Natural killer cell (primary cell): ENCODE results near the gene SDHAF2. TPM values are rescaled to one million over a fixed set of nuclear protein-coding genes. Genes with fewer than 3 reads are reported as not detected.
"Not testable (repeated sequence)": the region's sequence is repeated elsewhere in the genome, so short reads cannot be mapped to it uniquely, and the experiment has no call there.

Experiments used
- ATAC-seq, 3 donors: fragments of 150-1000 bp in 2 of 3; fragments of 200-7000 bp in 1 of 3; cut with Tn5 transposase; 1 replicate in 1 of 3; 2 replicates in 2 of 3; pipeline ENCODE4 v1.10.0; 2021; ENCODE audit warnings: mild to moderate bottlenecking in 2 of 3, moderate library complexity in 2 of 3
- DNase-seq, 2 donors: peaks; one replicate each; pipeline versions ENCODE4 v3.0.0 to v3.0.0-alpha.2; 2013 to 2021; ENCODE audit warnings: mixed read lengths in 1 of 2
- H3K27ac ChIP-seq: one replicate; pipeline ENCODE4 v1.5.1; 2013; ENCODE audit warnings: mild to moderate bottlenecking, low read length
- H3K27me3 ChIP-seq: one replicate; pipeline ENCODE4 v1.6.1; 2013; ENCODE audit warnings: low read length; ENCODE audit not compliant: control insufficient read depth, insufficient read depth
- H3K36me3 ChIP-seq: one replicate; pipeline ENCODE4 v1.6.1; 2013; ENCODE audit warnings: low read length; ENCODE audit not compliant: control insufficient read depth, insufficient read depth
- H3K4me1 ChIP-seq: one replicate; pipeline ENCODE4 v1.6.1; 2013; ENCODE audit warnings: low read length; ENCODE audit not compliant: control insufficient read depth, insufficient read depth
- H3K4me3 ChIP-seq: one replicate; pipeline ENCODE4 v1.5.1; 2013; ENCODE audit warnings: low read length
- H3K9me3 ChIP-seq: one replicate; pipeline ENCODE4 v1.6.1; 2013; ENCODE audit warnings: low read length; ENCODE audit not compliant: control insufficient read depth, insufficient read depth
- H3K27ac Mint-ChIP-seq, 2 donors: one replicate each; pipeline ENCODE4 v1.8.0; 2022; ENCODE audit warnings: mild to moderate bottlenecking in 2 of 2, mixed read lengths in 2 of 2, moderate library complexity in 1 of 2
- H3K27me3 Mint-ChIP-seq, 2 donors: one replicate each; pipeline ENCODE4 v1.8.0; 2022; ENCODE audit warnings: low read depth in 2 of 2, mixed read lengths in 2 of 2
- H3K36me3 Mint-ChIP-seq: one replicate; pipeline ENCODE4 v1.8.0; 2022; ENCODE audit warnings: mixed read lengths
- H3K4me1 Mint-ChIP-seq, 2 donors: one replicate each; pipeline ENCODE4 v1.8.0; 2022; ENCODE audit warnings: mixed read lengths in 2 of 2
- H3K4me3 Mint-ChIP-seq: one replicate; pipeline ENCODE4 v1.8.0; 2022; ENCODE audit warnings: mild to moderate bottlenecking, moderate library complexity, mixed read lengths
- H3K9me3 Mint-ChIP-seq, 2 donors: one replicate each; pipeline ENCODE4 v1.8.0; 2022; ENCODE audit warnings: mixed read lengths in 2 of 2
- CTCF ChIP-seq: fragments of 200-600 bp; IDR thresholded peaks from one replicate; pipeline ENCODE4 v1.8.0; 2022; ENCODE audit warnings: antibody characterized with exemption
- WGBS: methylation state at CpG from one replicate; pipeline ENCODE4 v1.1.7; 2013; ENCODE audit warnings: missing lambda C conversion rate; ENCODE audit not compliant: insufficient coverage; 5-methylcytosine and 5-hydroxymethylcytosine counted together
- intact Hi-C: fragments of 100-400 bp; cut with micrococcal nuclease; formaldehyde crosslinking; loops from one replicate; pipeline ENCODE4 v1.14.2; 2022
- total RNA-seq, 4 donors: library from RNA; stranded (reverse); fragments of 120-200 nt in 1 of 4; gene quantifications; one replicate each; pipeline versions ENCODE4 v1.2.3 to v1.2.4, GENCODE V29; 2013 to 2022

The SDHAF2 gene
- total RNA-seq, 3 donors from 2014 or later (not counting 1 experiment from before 2014, with no cell fraction given): 40.2 to 50.4 (median 40.8) TPM

- Histone ChIP-seq H3K36me3 (peaks cover 7% of the 10 kb centered on the region), H3K27me3 (no peaks in the 10 kb centered on the region), H3K4me1 (peaks cover 8% of the 10 kb centered on the region), H3K27ac (no peak overlapping the region), H3K9me3 (no peaks in the 10 kb centered on the region), H3K4me3 (no peak overlapping the region)
- Mint-ChIP-seq H3K36me3 (no peaks in the 10 kb centered on the region), H3K27ac (no peak overlapping the region), H3K27me3 (peaks cover 0 to 3% of the 10 kb centered on the region in 2 donors), H3K4me3 (no peak overlapping the region), H3K9me3 (no peaks in the 10 kb centered on the region), H3K4me1 (peaks cover 0 to 6% of the 10 kb centered on the region in 2 donors)
- ATAC-seq (peak; percentile 41 to 73 (median 72)), DNase-seq (peak; percentile 52 to 72)
- 6% methylated on average over 18 of the region's 18 CpGs for WGBS
- TF ChIP-seq CTCF: peak; percentile 94
- intact Hi-C loops: loop anchor here (1.0 to 5.0 kb wide), 3 partner anchors 40 to 255 kb away; no protein-coding TSS in a partner anchor
These were observed 47.8 kb downstream of the SDHAF2 start for GRCh38 chr11:61477727-61478148.

- not testable (repeated sequence) for H3K9me3 Mint-ChIP-seq, H3K27me3 ChIP-seq, H3K27me3 Mint-ChIP-seq, H3K4me1 ChIP-seq, H3K27ac ChIP-seq, ATAC-seq, H3K9me3 ChIP-seq, H3K27ac Mint-ChIP-seq, H3K4me3 Mint-ChIP-seq, H3K36me3 ChIP-seq, H3K4me1 Mint-ChIP-seq, DNase-seq, H3K4me3 ChIP-seq, H3K36me3 Mint-ChIP-seq
- intact Hi-C loops: loop anchor here (5.0 kb wide), 1 partner anchor 253 kb away; no protein-coding TSS in a partner anchor
- 92% methylated on average over 8 of the region's 11 CpGs for WGBS
These were observed 49.6 kb downstream of the SDHAF2 start for GRCh38 chr11:61479360-61480058.

DNA sequence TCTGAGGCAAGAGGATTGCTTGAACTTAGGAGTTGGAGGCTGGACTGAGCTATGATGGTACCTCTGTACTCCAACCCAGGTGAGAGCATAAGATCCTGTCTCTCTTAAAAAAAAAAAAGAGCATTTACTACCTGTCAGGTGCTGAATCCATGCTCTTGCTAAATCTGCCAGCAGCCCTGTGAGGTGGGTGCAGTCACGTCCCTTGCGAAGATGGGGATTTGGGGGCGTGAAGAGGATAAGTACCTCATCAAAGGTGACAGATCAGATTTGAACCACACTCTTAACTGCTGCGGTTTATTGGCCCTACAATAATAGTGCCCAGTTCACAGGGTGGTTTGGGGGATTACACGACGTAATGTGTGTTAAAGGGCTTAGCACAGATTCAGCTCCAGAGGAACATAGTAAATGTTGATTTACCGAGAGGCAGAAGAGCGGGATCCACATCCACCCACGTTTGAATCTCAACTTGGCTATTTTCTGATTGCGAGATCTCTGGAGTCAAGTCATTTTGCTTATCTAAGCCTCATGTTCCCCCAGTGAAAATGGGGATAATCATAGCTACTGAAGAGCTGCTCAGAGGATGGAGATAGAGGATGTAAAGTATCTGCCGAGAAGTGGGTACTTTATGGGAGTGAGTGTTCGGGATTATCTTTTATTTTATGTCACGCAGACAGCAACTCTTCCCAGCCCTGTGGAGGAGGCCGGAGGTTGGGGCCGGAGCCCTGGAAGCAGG lies 50.5 kb downstream of the SDHAF2 start:
- peaks cover 8% of the 10 kb centered on the region for H3K4me1 ChIP-seq
- intact Hi-C loops: no loop called here
- Mint-ChIP-seq H3K27me3 (peaks cover 0 to 3% of the 10 kb centered on the region in 2 donors), H3K27ac (no peak overlapping the region), H3K4me1 (peaks cover 0 to 6% of the 10 kb centered on the region in 2 donors), H3K36me3 (no peaks in the 10 kb centered on the region), H3K9me3 (no peaks in the 10 kb centered on the region), H3K4me3 (no peak overlapping the region)
- no peaks in the 10 kb centered on the region for H3K36me3 ChIP-seq
- no peaks in the 10 kb centered on the region for H3K9me3 ChIP-seq
- no peak overlapping the region for H3K27ac ChIP-seq
- ATAC-seq: no peak
- no peak for TF ChIP-seq CTCF
- 90% methylated on average over 15 of the region's 15 CpGs for WGBS
- H3K27me3 ChIP-seq: no peaks in the 10 kb centered on the region
- DNase-seq: no peak
- no peak overlapping the region for H3K4me3 ChIP-seq

- no peaks in the 10 kb centered on the region for H3K36me3 ChIP-seq
- no peaks in the 10 kb centered on the region for H3K27me3 ChIP-seq
- H3K36me3 Mint-ChIP-seq: no peaks in the 10 kb centered on the region
- ATAC-seq (no peak), DNase-seq (no peak)
- no peaks in the 10 kb centered on the region for H3K9me3 ChIP-seq
- peaks cover 0 to 3% of the 10 kb centered on the region in 2 donors for H3K27me3 Mint-ChIP-seq
- H3K27ac ChIP-seq: no peak overlapping the region
- no peak overlapping the region for H3K4me3 ChIP-seq
- H3K4me1 Mint-ChIP-seq: peaks cover 0 to 6% of the 10 kb centered on the region in 2 donors
- no peaks in the 10 kb centered on the region for H3K9me3 Mint-ChIP-seq
- no peak for TF ChIP-seq CTCF
- no peak overlapping the region for H3K4me3 Mint-ChIP-seq
- peaks cover 8% of the 10 kb centered on the region for H3K4me1 ChIP-seq
- 55% methylated on average over 7 of the region's 7 CpGs for WGBS
- intact Hi-C loops: no loop called here
- no peak overlapping the region for H3K27ac Mint-ChIP-seq
These were observed 51.0 kb downstream of the SDHAF2 start for GRCh38 chr11:61480994-61481335.
